Measurements from ENCODE around the gene C20orf202.
"Not testable (repeated sequence)": the region's sequence is repeated elsewhere in the genome, so short reads cannot be mapped to it uniquely, and the experiment has no call there.

Gene C20orf202

DNA sequence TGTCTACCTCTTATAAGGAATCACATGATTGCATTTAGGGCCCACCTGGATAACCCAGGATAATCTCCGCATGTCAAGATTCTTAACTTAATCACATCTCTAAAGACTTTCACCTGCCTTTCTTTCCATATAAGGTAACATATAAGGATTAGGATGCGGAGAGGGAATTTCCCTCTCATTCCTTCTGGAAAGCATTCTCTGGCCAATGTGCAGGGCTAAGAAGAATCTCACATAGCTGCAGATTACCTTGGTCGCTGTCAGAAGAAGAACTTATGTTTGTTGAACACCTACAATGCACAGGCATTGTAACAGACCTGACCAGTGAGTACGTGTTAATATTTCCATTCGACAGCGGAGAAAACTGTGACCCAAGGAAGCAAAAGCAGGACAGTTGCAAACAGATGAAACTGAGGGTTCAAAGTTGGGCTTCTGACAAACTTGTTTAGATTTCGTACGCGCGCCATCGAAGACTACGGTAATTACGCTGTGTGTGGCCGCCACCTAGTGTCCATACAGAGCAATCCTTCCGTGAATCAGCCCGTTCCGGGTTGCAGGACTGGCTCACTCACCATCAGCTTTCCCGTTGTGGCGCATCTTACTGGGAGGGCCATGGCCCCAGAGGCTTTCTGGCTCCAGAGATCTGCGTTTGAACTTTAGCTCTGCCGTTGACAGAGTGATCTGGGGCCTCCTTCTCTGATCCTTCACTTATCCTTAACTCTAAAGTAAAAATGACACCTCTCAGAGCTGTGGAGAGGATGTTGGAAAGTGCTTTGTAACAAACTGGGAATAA is 9.5 kb downstream of the C20orf202 start:
- H3K4me3 ChIP-seq (ENCODE audit: low read length): no peak overlapping the region
- DNase-seq (ENCODE audit: low read depth): no peak
- TF ChIP-seq CTCF (conservative IDR thresholded peaks at IDR 0.05; ENCODE audit: low read depth, low read length): peak; percentile 90

DNA sequence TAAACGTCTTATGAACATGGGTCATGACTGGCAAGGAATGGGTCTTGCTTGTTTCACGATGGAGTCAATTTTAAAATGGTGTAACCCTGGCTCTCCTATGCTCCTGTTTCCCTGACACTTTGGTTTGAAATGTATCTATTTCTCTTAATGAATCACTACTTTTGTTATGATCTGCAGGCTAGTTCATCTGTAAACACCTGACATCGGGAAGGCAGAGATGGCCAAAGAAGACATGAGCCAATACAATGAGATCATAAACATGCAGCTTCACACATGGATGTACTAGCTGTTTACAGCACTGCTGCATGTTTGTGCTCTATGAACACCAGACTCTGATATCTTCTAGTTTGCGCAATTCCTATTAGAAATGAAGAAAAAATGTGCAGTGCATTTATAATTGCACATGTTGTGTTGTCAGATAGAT is 11.6 kb downstream of the C20orf202 start:
- DNase-seq (ENCODE audit: low read depth): no peak
- H3K4me3 ChIP-seq (ENCODE audit: low read length): no peak overlapping the region
- TF ChIP-seq CTCF (conservative IDR thresholded peaks at IDR 0.05; ENCODE audit: low read depth, low read length): no peak

DNA sequence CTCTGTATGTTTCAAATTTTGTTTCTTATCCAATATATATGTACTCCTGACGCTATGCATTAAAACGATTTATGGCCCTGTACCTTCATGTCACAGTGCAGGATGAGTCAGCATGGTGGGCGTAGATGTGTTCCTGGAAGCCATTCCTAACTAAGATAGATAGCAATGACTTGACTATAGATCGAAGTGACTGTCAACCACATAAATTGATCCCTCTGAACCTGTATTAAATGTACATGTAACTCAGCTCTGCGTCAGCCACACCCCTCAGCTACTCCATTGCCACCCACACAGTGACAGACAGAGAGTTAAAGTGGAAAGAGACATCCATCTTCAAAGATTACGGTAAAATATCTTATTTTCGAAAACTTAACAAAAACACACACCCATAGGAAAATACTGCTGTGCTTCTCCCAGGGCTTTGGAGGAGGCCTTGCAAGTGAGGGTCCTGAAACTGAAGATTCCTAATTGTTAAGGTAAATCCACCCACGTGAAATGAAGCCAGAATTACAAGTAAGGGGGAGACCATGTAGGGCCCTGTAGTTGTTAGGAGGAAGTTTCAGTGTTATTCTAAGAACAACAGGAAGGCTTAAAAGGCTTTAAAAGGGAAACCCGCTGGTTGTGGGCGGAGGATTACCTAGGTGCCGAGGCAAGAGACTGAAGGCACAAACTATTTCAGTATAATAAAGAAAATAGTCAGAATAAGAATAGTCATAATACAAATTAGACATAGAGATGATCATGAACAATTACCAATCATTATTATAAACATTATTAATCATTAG is 12.3 kb downstream of the C20orf202 start:
- TF ChIP-seq CTCF (conservative IDR thresholded peaks at IDR 0.05; ENCODE audit: low read depth, low read length): no peak
- H3K4me3 ChIP-seq (ENCODE audit: low read length): no peak overlapping the region
- DNase-seq (ENCODE audit: low read depth): no peak

GRCh38 chr20:1216527-1217427 is 13.5 kb downstream of the C20orf202 start:
- not testable (repeated sequence) for DNase-seq (ENCODE audit: low read depth); H3K4me3 ChIP-seq (ENCODE audit: low read length)

- H3K4me3 ChIP-seq (ENCODE audit: low read length); DNase-seq (ENCODE audit: low read depth): not testable (repeated sequence)
Observed at GRCh38 chr20:1222750-1223149, 19.5 kb downstream of the C20orf202 start.

GRCh38 chr20:1224205-1224890 is 21.1 kb downstream of the C20orf202 start:
- no peak for TF ChIP-seq CTCF (conservative IDR thresholded peaks at IDR 0.05; ENCODE audit: low read depth, low read length)
- DNase-seq (ENCODE audit: low read depth): no peak
- no peak overlapping the region for H3K4me3 ChIP-seq (ENCODE audit: low read length)

- peak overlapping the region; percentile 33 for H3K4me3 ChIP-seq (ENCODE audit: low read length)
- TF ChIP-seq CTCF (conservative IDR thresholded peaks at IDR 0.05; ENCODE audit: low read depth, low read length): no peak
- no peak for DNase-seq (ENCODE audit: low read depth)
Observed at GRCh38 chr20:1225263-1225782, 22.1 kb downstream of the C20orf202 start.

Data from retinal pigment epithelial cell (primary cell).